GM21360 (cell line): ENCODE data around the gene MLKL.
"Not testable (repeated sequence)": the region's sequence is repeated elsewhere in the genome, so short reads cannot be mapped to it uniquely, and the experiment has no call there.

Experiments used
- ATAC-seq: cut with Tn5 transposase; IDR thresholded peaks from one replicate; pipeline ENCODE4 v1.9.1; 2021; ENCODE audit warnings: mild to moderate bottlenecking, moderate library complexity; ENCODE audit not compliant: unreplicated experiment

The MLKL gene

GRCh38 chr16:74732707-74733350, 32.2 kb upstream of the MLKL start:
- no peak for ATAC-seq

- ATAC-seq: no peak
Measured at GRCh38 chr16:74731853-74732477, 31.3 kb upstream of the MLKL start.

- no peak for ATAC-seq
Measured at GRCh38 chr16:74729783-74730683, 29.4 kb upstream of the MLKL start.

GRCh38 chr16:74727903-74728302, 27.2 kb upstream of the MLKL start:
- no peak for ATAC-seq

GRCh38 chr16:74726716-74727115, 26.1 kb upstream of the MLKL start:
- ATAC-seq: no peak

- ATAC-seq: no peak
Measured at GRCh38 chr16:74725651-74726455, 25.2 kb upstream of the MLKL start.

GRCh38 chr16:74724820-74725549, 24.3 kb upstream of the MLKL start:
- no peak for ATAC-seq

- no peak for ATAC-seq
Measured at GRCh38 chr16:74723256-74723655, 22.6 kb upstream of the MLKL start.

- not testable (repeated sequence) for ATAC-seq
Measured at GRCh38 chr16:74722156-74722555, 21.5 kb upstream of the MLKL start.

- no peak for ATAC-seq
Measured at GRCh38 chr16:74721716-74722115, 21.1 kb upstream of the MLKL start.

- no peak for ATAC-seq
Measured at GRCh38 chr16:74720579-74720978, 19.9 kb upstream of the MLKL start.

- ATAC-seq: no peak
Measured at GRCh38 chr16:74718741-74719610, 18.3 kb upstream of the MLKL start.

GRCh38 chr16:74718140-74718539, 17.5 kb upstream of the MLKL start:
- ATAC-seq: no peak

- no peak for ATAC-seq
Measured at GRCh38 chr16:74717367-74717766, 16.7 kb upstream of the MLKL start.

- no peak for ATAC-seq
Measured at GRCh38 chr16:74716355-74716754, 15.7 kb upstream of the MLKL start.

GRCh38 chr16:74713876-74714275, 13.2 kb upstream of the MLKL start:
- ATAC-seq: no peak

- ATAC-seq: no peak
Measured at GRCh38 chr16:74713325-74713724, 12.7 kb upstream of the MLKL start.

GRCh38 chr16:74711938-74712337, 11.3 kb upstream of the MLKL start:
- ATAC-seq: no peak

GRCh38 chr16:74710401-74710800, 9.7 kb upstream of the MLKL start:
- no peak for ATAC-seq
